ENCODE measurements around the gene DMBT1. TPM values are rescaled to one million over a fixed set of nuclear protein-coding genes. Genes with fewer than 3 reads are reported as not detected.

DMBT1 gene
- total RNA-seq, 1 donor from 2014 or later, result not detected

DNA sequence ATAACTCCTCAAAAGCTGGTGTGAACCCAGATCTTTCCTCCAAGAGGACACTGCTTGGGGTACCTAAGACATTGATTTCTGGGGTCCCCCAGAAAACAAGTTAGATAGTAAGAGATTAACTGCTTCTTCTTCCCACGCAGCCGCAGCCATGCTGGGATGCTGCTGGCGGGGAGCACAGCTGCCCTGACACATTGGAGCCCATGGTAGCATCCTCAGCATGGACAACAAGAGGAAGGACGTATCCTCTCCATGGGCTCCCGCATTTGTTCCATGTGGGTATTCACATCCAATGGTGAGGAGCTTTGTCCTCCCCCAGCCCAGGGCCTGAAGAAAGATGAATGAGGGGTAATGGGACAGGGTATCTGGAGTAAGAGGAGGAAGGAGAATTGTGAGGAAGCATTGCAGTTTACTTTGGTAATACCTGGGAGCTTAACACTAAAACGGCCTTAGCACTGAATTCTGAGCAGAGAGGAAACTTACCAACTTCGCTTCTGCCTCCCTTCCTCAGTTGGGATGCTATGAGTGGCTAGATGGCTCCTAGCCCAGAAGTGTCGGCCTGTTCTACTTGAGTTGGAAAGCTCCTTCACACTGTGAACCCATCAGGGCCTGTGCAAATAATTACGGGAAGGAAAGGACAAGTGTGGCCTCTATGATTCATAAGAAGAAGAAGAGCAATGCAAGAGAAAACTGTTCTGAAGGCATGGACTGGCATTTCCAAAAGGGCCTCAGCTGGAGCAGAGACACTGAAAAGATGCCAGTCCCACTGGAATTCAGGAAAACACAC, 95.2 kb downstream of the DMBT1 start:
- Mint-ChIP-seq H3K9me3 (no peaks in the 10 kb centered on the region), H3K27me3 (ENCODE audit: insufficient read depth, low read depth) (peaks cover 3% of the 10 kb centered on the region), H3K4me1 (no peaks in the 10 kb centered on the region), H3K4me3 (no peak overlapping the region), H3K36me3 (no peaks in the 10 kb centered on the region), H3K27ac (no peak overlapping the region)
- no peak for DNase-seq (ENCODE audit: low spot score)
- H4K20me1 ChIP-seq (ENCODE audit: low read depth), result no peaks in the 10 kb centered on the region
- no peaks in the 10 kb centered on the region for H3K9me3 ChIP-seq (ENCODE audit: low read depth)
- no peaks in the 10 kb centered on the region for H3K4me1 ChIP-seq
- no peaks in the 10 kb centered on the region for H3K79me2 ChIP-seq (ENCODE audit: low read depth)
- no peak overlapping the region for H3K4me3 ChIP-seq
- no peak overlapping the region for H2AFZ ChIP-seq (replicated peaks)
- no peak overlapping the region for H3K9ac ChIP-seq
- no peaks in the 10 kb centered on the region for H3K36me3 ChIP-seq
- no peak overlapping the region for H3K4me2 ChIP-seq
- no peak overlapping the region for H3K27ac ChIP-seq
- TF ChIP-seq CTCF (IDR thresholded peaks at IDR 0.05), result no peak
- no peak for TF ChIP-seq EZH2 (IDR thresholded peaks at IDR 0.05)
- TF ChIP-seq EZH2phosphoT487 (IDR thresholded peaks at IDR 0.05), result no peak
- no peaks in the 10 kb centered on the region for H3K27me3 ChIP-seq
- no peaks in the 10 kb centered on the region for H3F3A ChIP-seq (ENCODE audit: low read depth)

- H3K4me1 ChIP-seq, result no peaks in the 10 kb centered on the region
- H3K27ac Mint-ChIP-seq, result no peak overlapping the region
- no peak overlapping the region for H3K4me2 ChIP-seq
- H3K9me3 Mint-ChIP-seq, result no peaks in the 10 kb centered on the region
- H3K9me3 ChIP-seq (ENCODE audit: low read depth), result no peaks in the 10 kb centered on the region
- H3F3A ChIP-seq (ENCODE audit: low read depth), result no peaks in the 10 kb centered on the region
- no peak overlapping the region for H3K27ac ChIP-seq
- DNase-seq (ENCODE audit: low spot score), result no peak
- H3K27me3 ChIP-seq, result no peaks in the 10 kb centered on the region
- H4K20me1 ChIP-seq (ENCODE audit: low read depth), result no peaks in the 10 kb centered on the region
- peaks cover 3% of the 10 kb centered on the region for H3K27me3 Mint-ChIP-seq (ENCODE audit: insufficient read depth, low read depth)
- H3K36me3 ChIP-seq, result no peaks in the 10 kb centered on the region
- H3K4me3 ChIP-seq, result no peak overlapping the region
- no peaks in the 10 kb centered on the region for H3K4me1 Mint-ChIP-seq
- no peaks in the 10 kb centered on the region for H3K79me2 ChIP-seq (ENCODE audit: low read depth)
- H3K9ac ChIP-seq, result no peak overlapping the region
- H2AFZ ChIP-seq (replicated peaks), result no peak overlapping the region
- no peaks in the 10 kb centered on the region for H3K36me3 Mint-ChIP-seq
- TF ChIP-seq CTCF (IDR thresholded peaks at IDR 0.05), result no peak
- no peak for TF ChIP-seq EZH2phosphoT487 (IDR thresholded peaks at IDR 0.05)
- no peak for TF ChIP-seq EZH2 (IDR thresholded peaks at IDR 0.05)
- H3K4me3 Mint-ChIP-seq, result no peak overlapping the region
These were observed 95.8 kb downstream of the DMBT1 start for GRCh38 chr10:122656308-122656705.

- H3K27ac ChIP-seq, result no peak overlapping the region
- H3K27me3 ChIP-seq, result no peaks in the 10 kb centered on the region
- H3K4me3 ChIP-seq, result no peak overlapping the region
- no peaks in the 10 kb centered on the region for H3K4me1 ChIP-seq
- H3K9me3 Mint-ChIP-seq, result no peaks in the 10 kb centered on the region
- H3F3A ChIP-seq (ENCODE audit: low read depth), result no peaks in the 10 kb centered on the region
- no peaks in the 10 kb centered on the region for H3K4me1 Mint-ChIP-seq
- H2AFZ ChIP-seq (replicated peaks), result no peak overlapping the region
- no peaks in the 10 kb centered on the region for H3K36me3 ChIP-seq
- H4K20me1 ChIP-seq (ENCODE audit: low read depth), result no peaks in the 10 kb centered on the region
- peaks cover 3% of the 10 kb centered on the region for H3K27me3 Mint-ChIP-seq (ENCODE audit: insufficient read depth, low read depth)
- H3K4me3 Mint-ChIP-seq, result no peak overlapping the region
- no peak for TF ChIP-seq EZH2phosphoT487 (IDR thresholded peaks at IDR 0.05)
- H3K79me2 ChIP-seq (ENCODE audit: low read depth), result no peaks in the 10 kb centered on the region
- DNase-seq (ENCODE audit: low spot score), result no peak
- no peak overlapping the region for H3K27ac Mint-ChIP-seq
- no peak overlapping the region for H3K9ac ChIP-seq
- H3K36me3 Mint-ChIP-seq, result no peaks in the 10 kb centered on the region
- no peaks in the 10 kb centered on the region for H3K9me3 ChIP-seq (ENCODE audit: low read depth)
- H3K4me2 ChIP-seq, result no peak overlapping the region
These were observed 96.2 kb downstream of the DMBT1 start for GRCh38 chr10:122656741-122657140.

DNA sequence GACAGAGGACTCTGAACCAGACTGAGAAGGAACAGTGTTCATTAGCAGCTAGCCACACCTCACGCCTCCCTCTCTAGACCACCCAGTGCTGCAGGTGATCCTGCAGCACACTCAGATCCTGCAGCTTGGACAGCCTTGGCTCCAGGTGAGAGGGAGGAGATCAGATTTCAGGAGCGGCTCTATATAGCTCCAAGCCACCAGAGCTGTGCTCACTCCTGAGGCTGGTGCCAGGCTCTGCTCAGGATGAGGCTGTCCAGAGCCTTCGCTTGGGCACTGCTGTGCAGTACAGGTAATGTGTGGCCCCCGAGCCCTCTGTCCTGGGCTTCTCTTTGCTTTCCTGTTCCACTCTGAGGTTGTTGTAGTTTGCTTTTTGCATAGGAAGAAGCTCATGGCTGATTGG, 96.7 kb downstream of the DMBT1 start:
- Histone ChIP-seq H3K4me1 (no peaks in the 10 kb centered on the region), H4K20me1 (ENCODE audit: low read depth) (no peaks in the 10 kb centered on the region), H3K9ac (no peak overlapping the region), H3K4me2 (no peak overlapping the region), H3K79me2 (ENCODE audit: low read depth) (no peaks in the 10 kb centered on the region), H3K36me3 (no peaks in the 10 kb centered on the region), H3K27ac (no peak overlapping the region), H3K9me3 (ENCODE audit: low read depth) (no peaks in the 10 kb centered on the region), H2AFZ (replicated peaks) (no peak overlapping the region), H3F3A (ENCODE audit: low read depth) (no peaks in the 10 kb centered on the region), H3K4me3 (no peak overlapping the region), H3K27me3 (no peaks in the 10 kb centered on the region)
- Mint-ChIP-seq H3K9me3 (no peaks in the 10 kb centered on the region), H3K4me1 (no peaks in the 10 kb centered on the region), H3K27ac (no peak overlapping the region), H3K36me3 (no peaks in the 10 kb centered on the region), H3K4me3 (no peak overlapping the region), H3K27me3 (ENCODE audit: insufficient read depth, low read depth) (peaks cover 3% of the 10 kb centered on the region)
- DNase-seq (ENCODE audit: low spot score), result no peak
- TF ChIP-seq CTCF (IDR thresholded peaks at IDR 0.05) (no peak), EZH2phosphoT487 (IDR thresholded peaks at IDR 0.05) (no peak), EZH2 (IDR thresholded peaks at IDR 0.05) (no peak)
